ENCODE measurements around the gene IL1RAPL1.
A peak's percentile ranks its signal among the peaks of the same experiment; 100 is the strongest.

Gene IL1RAPL1

DNA sequence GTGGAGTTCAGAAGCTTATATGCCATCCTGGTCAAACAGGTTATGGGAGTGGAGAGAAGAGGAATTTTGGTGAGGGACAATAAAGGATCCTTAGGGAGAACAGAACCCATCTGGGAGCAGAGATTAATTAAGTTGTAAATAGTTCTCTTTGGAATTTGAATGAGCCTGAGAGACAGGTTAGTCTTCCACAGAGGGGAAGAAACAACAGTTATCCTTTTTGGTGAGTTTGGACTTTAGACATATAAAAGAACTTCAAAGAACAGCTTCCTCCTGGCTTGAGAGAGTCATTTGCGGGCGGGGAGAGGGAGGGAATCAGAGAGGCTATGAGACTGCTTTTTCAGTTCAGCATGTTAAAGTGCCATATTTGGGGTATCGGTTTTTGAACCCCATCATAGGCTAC is 834.8 kb downstream of the IL1RAPL1 start:
- no peak for DNase-seq (ENCODE audit: low read depth in 2 of 2)

DNA sequence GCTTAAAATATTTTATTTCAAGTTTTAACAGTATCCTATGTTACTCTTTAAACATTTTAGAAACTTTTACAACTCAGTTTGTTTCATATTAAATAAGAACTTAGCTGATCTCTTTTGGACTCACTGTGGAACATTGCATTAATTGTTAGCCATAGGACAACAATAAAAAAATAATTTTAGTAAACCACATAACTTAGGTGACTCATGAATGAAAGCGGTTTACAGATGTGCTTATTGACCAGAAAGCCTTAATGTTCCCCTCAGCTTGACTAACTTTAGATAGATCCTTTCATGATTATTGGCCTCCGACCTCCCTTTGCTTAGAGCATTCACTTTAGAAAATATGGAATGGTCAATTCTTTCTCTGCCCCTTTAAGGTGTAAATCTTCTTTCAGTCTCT is 844.6 kb downstream of the IL1RAPL1 start:
- no peak for DNase-seq (ENCODE audit: low read depth in 2 of 2)

DNA sequence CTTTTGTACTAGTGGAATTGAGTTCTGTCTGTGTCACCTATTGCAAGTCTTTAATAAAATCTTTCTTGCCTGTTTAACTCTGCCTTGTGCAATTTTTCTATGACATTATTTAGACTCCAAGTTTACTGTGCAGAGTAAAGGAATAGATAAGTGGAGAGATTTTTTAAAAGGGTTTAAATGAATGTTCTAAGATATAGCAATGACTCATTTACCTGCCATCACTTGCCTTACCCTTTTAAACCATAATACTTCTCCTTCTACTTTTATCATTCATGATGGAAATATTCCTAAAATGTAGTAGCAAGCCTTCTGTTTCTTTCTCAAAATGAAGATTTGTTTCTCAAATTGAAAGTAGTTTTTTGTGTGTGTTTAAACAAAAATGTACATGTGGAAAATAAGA is 845.3 kb downstream of the IL1RAPL1 start:
- no peak for DNase-seq (ENCODE audit: low read depth in 2 of 2)

DNA sequence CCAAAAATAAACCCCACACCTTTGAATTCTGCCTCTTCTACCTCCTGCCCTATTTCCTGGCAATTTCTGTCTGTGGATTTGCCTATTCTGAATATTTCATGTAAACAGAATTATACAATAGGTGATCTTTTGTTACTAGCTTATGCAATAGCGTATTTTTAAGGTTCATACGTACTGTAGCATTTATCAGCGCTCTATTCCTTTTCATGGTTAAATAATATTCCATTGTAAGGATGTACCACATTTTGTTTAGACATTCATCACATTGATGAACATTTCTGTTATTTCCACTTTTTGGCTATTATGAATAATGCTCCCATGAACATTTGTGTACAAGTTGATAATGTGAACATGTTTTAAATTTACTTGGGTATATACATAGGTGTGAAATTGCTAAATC is 847.7 kb downstream of the IL1RAPL1 start:
- no peak for DNase-seq (ENCODE audit: low read depth in 2 of 2)

DNA sequence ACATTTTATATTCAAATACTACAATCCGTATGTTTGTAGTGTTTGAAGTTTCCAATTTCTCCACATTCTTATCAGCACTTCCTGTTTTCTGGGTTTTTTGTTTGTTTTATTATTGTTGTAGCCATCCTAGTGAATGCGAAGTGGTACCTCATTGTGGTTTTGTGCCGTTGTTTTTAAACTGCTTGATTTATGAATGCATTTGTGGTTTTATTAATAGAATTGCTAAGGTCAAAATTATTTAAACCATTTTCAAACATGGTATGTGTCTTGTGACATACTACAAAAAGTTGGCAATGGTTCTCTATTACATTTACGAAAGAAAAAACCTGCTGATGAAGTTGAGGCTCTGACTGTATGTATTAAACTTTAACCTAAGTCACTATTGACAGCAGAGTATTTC is 848.1 kb downstream of the IL1RAPL1 start:
- DNase-seq (ENCODE audit: low read depth in 2 of 2): no peak

DNA sequence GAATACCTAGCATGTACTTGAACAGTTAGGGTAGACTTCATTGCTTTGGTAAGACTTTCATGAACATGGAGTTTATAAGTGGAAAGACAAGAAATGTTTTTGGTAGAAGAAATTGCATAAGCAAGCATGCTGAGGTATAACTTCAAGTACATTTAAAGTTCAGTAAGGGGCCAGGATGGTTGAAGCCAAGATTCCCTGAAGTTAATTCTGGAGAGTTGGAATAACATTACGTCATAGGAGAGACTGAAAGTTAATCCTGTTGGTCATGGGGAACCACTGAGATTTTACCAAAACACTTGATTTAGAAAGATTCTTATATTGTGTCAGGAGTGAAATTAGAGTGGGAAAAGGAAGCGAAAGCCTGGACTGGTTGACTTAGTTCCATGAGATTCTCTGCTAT is 860.6 kb downstream of the IL1RAPL1 start:
- no peak for DNase-seq (ENCODE audit: low read depth in 2 of 2)

DNA sequence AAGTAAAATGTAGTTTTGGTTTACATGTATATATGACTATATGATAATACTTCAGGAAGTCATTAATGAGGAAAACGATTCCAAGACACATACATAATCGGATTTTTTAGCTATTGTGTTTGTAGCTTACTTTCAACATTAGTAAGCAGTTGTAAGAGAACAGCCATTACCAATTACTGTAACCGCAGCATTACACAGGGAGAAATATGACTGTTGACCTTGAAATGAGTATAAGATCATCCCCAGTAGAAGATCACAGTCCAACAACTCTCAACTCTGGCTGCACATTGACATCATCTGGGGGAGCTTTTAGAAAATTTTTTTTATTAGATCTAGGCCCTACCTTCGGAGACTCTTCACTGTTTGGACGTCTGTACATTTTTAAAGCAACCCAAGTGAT is 866.1 kb downstream of the IL1RAPL1 start:
- no peak for DNase-seq (ENCODE audit: low read depth in 2 of 2)

DNA sequence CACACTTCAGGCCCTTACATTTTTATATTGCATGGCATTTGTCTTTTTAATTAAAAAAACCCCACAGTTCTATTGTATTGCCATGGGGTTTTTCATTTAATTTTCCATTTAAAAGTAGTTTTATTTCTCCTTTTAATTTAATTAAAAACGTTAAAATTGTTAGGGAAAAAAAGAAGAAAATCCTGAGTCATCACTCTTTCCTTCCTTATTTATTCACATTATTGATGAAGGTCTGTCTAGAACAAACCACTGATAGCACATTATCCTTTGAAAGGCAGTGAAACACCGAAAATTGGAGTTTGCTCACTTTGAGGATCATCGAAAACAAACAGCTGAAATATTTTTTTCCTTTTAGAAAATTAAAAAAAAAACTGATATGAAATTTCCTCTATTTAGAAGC is 868.5 kb downstream of the IL1RAPL1 start:
- DNase-seq (ENCODE audit: low read depth in 2 of 2): no peak

DNA sequence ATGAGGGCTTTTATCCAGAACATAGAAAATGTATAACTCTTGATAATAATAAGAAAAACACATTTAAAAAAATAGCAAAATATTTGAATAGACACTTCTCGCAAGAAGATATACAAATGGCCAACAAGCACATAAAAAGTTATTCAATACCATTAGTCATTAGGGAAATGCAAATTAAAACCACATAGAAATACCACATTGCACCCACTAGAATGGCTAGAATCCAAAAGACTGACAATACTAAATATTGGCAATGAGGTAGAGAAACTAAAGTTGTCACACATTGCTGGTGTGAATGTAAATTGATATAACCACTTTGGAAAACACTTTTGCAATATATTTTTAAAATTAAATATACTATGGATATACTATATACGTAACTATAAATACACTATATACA is 873.8 kb downstream of the IL1RAPL1 start:
- DNase-seq (ENCODE audit: low read depth in 2 of 2): no peak

DNA sequence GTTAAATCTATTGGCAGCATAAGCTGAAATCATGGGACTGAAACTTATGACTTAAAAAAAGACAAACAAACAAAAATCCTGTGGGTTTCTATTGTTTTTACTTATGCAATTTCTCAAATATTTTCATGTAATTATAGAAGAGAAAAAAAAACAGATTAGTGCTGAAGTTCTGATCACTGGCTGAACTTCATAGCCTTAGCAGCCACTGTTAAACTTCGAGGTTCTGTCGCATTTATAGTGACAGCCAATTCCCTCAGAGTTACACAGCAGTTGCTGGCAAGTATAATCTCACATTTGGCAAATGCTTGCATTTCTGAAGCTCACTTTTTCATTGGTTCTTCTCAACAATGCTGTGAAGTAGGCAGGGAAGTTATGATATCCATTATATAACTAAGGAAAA is 879.2 kb downstream of the IL1RAPL1 start:
- DNase-seq (ENCODE audit: low read depth in 2 of 2): no peak

DNA sequence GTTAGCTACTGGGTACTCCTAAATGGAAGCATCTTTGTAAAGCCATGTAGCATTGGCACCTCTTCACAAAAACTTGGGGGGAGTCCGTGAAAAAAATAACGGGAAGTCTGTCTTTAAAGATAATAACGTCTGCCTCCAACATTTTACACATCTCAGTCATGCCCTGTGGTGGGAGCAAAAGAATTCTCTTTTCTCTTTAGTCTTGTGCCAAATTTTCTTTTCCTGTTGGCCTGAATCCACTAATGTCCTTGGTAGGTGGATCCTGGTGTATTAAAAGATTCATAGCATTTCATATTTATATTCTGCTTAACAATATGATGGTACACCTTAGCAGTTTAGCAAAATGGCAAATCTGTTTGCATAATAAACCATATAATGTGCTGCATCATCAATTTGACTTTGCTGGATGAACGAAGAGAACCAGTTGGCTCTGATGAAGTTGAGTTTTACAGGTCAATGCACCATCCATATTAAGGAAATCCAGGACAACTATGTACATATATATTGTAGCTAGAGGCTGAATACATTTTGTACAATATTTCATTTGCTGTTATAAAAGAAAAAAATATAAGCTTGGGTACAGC is 881.8 kb downstream of the IL1RAPL1 start:
- DNase-seq (ENCODE audit: low read depth in 2 of 2): no peak

DNA sequence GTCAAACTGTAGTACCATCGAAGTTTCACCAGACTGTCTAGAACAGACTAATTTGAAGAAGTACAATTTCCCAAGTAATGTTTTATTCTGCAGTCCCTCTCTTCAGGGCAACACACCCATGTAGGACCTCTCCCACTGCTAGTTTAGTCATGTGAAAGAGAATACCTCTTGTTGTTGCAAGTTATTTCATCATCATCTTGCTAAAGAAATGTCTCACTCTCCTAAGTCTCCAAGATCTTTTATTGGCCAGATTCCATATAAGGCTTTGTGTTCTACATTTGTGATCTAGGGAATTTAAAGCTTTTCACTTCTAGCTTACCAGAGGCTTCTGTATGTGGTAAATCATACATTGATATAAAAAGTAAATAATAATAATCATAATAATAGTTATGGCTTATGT is 882.8 kb downstream of the IL1RAPL1 start:
- DNase-seq (ENCODE audit: low read depth in 2 of 2): peak; percentile 57 to 70

DNA sequence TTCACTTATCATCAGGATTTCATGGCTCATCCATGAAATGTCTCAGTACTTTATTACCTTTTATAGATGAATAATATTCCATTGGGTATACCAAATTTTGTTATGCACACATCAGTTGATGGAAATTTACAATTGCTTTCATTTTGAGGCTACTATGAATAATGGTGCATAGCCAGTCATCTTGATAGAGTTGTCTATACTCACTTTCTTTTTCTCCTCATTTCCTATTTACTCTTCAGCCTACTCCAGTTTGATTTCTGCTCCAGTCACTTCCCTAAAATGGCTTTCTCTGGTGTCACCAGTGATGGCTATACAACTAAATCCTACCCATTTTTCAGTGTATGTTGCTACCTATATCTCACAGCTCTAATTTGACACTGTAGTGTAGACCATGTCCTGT is 884.6 kb downstream of the IL1RAPL1 start:
- DNase-seq (ENCODE audit: low read depth in 2 of 2): no peak

DNA sequence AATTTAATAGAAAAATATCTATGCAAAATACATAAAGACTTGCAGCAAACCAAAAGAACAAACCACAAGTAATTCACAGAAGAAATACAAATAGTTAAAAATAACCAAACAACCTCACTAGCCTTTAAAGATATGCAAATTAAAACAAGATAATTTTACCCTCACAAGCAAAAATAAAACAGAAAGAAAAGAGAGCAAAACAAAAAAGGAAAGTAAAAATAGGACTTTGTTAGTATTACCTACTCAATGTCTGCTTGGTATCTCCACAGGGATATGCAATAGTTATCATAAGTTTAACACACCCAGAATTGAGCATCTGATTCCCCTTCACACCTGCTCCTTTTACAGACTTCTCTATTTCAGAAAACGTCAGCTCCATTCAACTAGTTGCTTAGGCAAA is 890.6 kb downstream of the IL1RAPL1 start:
- DNase-seq (ENCODE audit: low read depth in 2 of 2): no peak

DNA sequence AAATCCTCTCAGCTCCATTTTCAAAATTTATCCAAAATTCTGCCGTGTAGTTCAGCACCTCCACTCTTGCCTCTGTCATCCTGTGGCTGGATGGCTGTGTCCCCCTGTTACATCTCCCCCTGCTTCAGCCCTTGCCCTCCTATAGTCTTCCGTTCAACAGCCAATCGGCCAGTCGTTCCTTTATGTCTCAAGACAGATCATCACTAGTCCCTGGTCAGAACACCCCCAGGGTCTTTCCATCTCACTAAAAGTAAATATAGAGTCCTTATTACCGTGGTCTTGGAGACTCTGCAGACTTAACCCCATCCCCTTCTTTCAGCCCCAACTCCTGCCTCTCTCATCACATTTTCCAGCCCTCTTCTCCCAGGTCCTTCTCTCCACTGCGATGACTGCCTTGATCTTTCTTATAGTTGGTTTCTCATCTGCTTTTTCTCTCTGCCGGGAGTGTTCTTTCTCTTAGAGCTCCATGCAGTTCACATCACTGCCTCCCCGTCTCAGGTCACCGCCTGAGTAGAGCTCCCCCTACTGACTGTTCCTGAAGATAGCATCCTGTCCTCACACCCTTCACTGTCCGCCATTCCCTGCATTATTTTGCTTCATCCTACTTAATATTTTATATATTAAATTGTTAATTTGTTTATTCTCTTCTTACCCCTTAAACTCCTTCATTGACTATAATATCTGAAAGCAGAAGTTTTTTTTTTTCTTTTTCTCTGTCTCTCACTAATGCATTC is 891.3 kb downstream of the IL1RAPL1 start:
- no peak for DNase-seq (ENCODE audit: low read depth in 2 of 2)

DNA sequence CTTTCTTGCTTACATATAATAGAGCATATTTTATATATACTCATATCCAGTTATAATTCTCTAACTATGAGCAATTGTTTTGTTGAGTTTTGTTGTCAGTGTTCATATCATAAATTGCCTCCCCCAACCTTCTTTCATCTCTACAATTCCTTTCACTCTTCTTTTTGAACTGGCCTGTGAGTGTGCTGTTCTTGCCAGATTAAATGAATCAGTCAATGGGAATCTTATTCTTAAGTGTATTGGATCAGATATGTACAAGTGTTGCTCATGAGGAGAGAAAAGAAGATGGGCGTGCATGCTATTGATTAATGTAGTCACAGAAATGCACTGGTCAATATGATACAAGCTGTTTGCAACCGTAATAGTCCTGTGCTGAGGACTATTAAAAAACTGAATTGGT is 900.0 kb downstream of the IL1RAPL1 start:
- DNase-seq (ENCODE audit: low read depth in 2 of 2): no peak

DNA sequence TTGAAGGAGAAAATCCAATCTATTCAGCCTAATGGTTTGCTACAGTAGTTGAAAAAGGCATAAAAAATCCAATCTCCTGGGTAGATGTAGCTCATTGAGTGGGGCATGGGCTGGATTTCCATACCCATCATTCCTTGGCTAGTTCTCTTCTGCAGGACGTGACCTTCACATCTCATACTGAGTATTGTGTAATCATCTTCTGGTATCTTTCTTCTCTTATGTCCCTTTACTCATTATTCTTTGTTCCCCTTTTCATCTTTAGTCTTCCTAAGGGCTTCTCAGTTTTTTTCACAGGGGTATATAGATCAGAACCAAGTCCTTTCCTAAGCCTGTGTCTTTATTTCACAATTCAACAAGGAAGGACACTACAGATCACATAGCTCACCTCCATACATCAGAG is 900.5 kb downstream of the IL1RAPL1 start:
- no peak for DNase-seq (ENCODE audit: low read depth in 2 of 2)

DNA sequence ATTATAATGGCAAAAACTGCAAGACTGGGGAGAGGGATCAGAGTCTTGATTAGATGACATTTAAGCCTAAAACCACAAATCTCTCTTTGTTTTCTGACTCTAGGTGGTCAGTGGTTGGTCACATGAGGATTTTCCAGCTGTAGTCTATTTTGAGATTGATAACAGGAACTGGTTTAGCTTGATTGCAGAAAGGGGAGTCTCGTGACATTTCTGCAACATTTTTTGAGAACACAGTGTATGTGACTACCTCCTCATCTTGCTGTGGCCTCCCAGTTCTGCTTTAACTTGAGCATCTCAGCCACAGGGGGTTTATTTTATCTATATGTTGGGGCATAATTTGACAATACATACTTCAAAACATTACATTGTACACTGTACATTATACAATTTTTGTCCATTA is 901.7 kb downstream of the IL1RAPL1 start:
- no peak for DNase-seq (ENCODE audit: low read depth in 2 of 2)

DNA sequence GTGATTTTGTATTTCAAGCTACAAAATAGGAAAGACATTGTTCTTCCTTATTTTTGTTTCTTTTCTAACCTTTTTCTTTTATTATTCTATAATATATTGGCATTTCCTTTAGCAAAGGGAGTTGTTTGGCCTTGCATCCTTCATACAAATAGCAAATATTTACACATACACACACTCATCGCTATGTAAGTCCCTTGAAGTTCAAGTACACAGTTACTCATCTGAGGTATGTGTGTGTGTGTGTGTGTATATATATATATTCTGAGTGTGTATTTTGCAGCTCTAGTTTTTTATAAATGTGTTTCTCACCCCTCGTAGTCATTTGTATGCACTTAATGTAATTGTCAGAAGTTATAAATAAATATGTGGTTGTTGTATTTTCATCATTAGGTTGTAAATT is 903.4 kb downstream of the IL1RAPL1 start:
- no peak for DNase-seq (ENCODE audit: low read depth in 2 of 2)

DNA sequence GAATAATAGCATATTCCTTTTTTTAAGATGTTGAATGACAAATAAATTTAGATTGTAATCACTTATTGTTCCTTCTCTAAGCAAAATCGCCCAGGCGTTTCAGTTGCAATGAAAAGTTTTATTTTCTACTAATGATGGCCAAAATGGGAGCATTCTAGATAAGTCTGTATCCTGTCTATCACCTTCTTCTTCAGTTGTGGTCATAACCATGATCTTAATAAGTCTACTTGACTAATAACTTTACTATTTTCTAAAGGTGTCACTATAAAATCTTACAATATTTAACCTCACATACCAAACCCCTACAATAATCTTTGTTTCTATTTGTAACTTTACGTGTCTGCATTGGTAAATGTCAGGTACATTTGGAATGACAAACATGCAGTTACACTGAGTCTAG is 904.4 kb downstream of the IL1RAPL1 start:
- no peak for DNase-seq (ENCODE audit: low read depth in 2 of 2)

DNA sequence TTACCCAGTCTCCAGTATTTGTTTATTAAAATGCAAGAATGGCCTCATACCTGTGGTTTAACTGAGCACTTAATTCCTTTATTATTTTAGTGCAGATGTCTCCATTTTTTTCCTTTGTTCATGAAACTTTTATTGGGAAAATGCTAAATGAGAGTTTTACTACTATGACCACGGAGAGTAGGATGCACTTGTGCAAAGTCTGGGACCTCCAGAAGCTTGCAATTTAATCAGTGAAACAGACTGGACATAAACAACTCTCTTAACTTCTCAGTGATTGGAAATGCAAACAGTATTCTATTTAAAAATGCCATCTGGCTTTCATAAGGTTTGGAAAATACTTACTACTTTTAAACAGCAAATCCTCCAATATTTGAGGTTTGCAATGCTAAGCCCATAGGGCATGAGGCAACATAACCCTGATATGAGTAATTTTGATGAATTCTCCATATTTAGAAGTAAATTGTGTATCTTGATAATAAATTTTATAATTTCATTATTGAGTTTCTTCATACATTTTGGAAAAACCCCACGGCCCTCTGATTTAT is 909.5 kb downstream of the IL1RAPL1 start:
- peak; percentile 18 to 19 for DNase-seq (ENCODE audit: low read depth in 2 of 2)

DNA sequence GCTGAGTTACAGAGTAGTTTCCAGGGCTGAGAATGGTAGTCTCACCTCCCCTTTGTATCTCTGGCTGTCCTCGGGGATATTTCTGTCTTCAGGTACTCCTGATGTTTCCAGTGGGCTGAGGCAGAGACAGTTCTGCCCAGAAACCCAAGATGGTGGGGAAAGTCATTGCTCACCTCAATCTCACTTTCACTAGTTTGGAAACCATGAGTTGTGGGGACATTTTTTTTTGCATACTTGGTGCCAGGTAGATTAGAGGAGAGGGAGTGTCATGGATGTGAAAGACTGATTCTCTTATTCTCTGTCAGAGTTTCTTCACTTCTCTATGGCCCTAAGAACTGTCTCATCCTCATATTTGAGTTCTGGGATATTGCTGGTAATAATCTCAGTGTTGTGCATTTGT is 919.5 kb downstream of the IL1RAPL1 start:
- no peak for DNase-seq (ENCODE audit: low read depth in 2 of 2)

DNA sequence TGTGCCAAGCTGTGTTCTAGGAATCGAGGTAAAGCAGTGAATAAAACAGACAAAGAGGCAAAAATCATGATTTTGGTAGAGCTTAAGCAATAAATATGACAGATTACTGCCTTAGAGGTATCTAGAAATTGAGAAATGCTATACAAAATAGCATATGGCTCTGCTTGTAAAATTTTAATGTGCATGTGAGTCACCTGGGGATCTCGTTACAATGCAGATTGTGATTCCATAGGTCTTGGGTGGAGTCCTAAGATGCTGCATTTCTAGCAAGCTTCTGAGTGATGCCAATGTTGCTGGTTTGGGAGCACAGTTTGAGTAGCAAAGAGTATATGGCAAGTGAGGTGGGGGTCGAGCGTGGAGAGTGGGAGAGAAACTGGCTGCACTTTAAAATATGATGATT is 930.9 kb downstream of the IL1RAPL1 start:
- no peak for DNase-seq (ENCODE audit: low read depth in 2 of 2)

DNA sequence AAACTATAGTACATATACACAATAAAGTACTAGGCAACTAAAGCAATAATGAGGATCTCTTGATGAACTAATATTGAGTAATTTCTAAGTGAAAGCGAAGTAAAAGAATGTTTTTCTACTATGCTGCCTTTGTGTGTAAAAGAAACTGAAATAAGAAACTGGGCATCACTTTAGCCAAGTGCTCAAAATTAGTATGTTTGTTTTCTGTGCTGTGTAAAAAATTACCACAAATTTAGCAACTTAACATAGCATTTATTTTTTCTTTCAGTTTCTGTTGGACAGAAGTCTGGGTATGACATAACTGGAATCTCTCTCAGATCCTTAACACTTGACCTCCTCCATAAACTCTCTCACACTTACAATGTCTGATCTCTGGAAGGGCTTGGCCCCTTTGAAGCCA is 941.0 kb downstream of the IL1RAPL1 start:
- no peak for DNase-seq (ENCODE audit: low read depth in 2 of 2)
